Kidney (tissue), 22 donors: ENCODE measurements around the gene DSC3. TPM values are rescaled to one million over a fixed set of nuclear protein-coding genes. Genes with fewer than 3 reads are reported as not detected.

Experiments used
- DNase-seq, 5 donors: peaks; one replicate each; pipeline ENCODE4 v3.0.0-alpha.2; 2013 to 2020
- FAIRE-seq: peaks from 2 replicates; lab custom pipeline; 2012; peaks lifted over from hg19 to GRCh38; lab: Jason Lieb, UNC
- H3K27ac ChIP-seq, 2 donors: one replicate each; pipeline ENCODE4 v1.7.0; 2013; ENCODE audit warnings: low read depth in 2 of 2, low read length in 2 of 2, inconsistent platforms in 1 of 2
- H3K27me3 ChIP-seq: one replicate; pipeline ENCODE4 v1.7.1; 2013; ENCODE audit warnings: low read length, inconsistent platforms; ENCODE audit not compliant: control insufficient read depth, insufficient read depth
- H3K36me3 ChIP-seq, 3 donors: one replicate each; pipeline versions ENCODE4 v1.7.0 to v1.7.1; 2013; ENCODE audit warnings: low read length in 3 of 3, control low read depth in 1 of 3, inconsistent platforms in 1 of 3; ENCODE audit not compliant: insufficient read depth in 3 of 3, control insufficient read depth in 2 of 3
- H3K4me1 ChIP-seq, 3 donors: one replicate each; pipeline versions ENCODE4 v1.7.0 to v1.7.1; 2013; ENCODE audit warnings: low read length in 3 of 3, inconsistent platforms in 1 of 3, low read depth in 1 of 3; ENCODE audit not compliant: control insufficient read depth in 2 of 3, insufficient read depth in 2 of 3
- H3K4me3 ChIP-seq, 3 donors: one replicate each; pipeline versions ENCODE4 v1.7.0 to v1.8.1; 2013; ENCODE audit warnings: low read length in 3 of 3, control low read depth in 1 of 3, inconsistent platforms in 1 of 3
- H3K9ac ChIP-seq, 3 donors: one replicate each; pipeline versions ENCODE4 v1.7.0 to v1.7.1; 2013; ENCODE audit warnings: low read length in 3 of 3, control low read depth in 1 of 3, inconsistent platforms in 1 of 3
- H3K9me3 ChIP-seq, 3 donors: one replicate each; pipeline versions ENCODE4 v1.7.0 to v1.7.1; 2013; ENCODE audit warnings: low read length in 3 of 3, control low read depth in 1 of 3, inconsistent platforms in 1 of 3; ENCODE audit not compliant: control insufficient read depth in 2 of 3, insufficient read depth in 1 of 3
- intact Hi-C: fragments of 100-400 bp; cut with DNase I; formaldehyde crosslinking; loops from one replicate; pipeline ENCODE4 v1.11.1; 2022
- long read RNA-seq, 10 donors: library from polyadenylated mRNA in 1 of 10; unstranded in 1 of 10; transcript quantifications; one replicate each; pipeline ENCODE4 v2.0.0 and lab custom pipeline, GENCODE V29; 2021 to 2026
- polyA plus RNA-seq: library from polyadenylated mRNA; stranded (reverse); fragments of 350-450 nt; fragmentation: Illumina TruSeq; extraction: RNeasy Lipid Tissue Mini Kit (QIAGEN cat#74804); gene quantifications from one replicate; pipeline ENCODE4 v1.2.3, GENCODE V29; 2014; ENCODE audit warnings: low read depth, low replicate concordance; ENCODE audit not compliant: insufficient read depth
- total RNA-seq: library from RNA; stranded (reverse); fragmentation: NEBNext Ultra II Directional; extraction: Animal tissue kit (Norgen Biotek cat#: 25700); gene quantifications from one replicate; pipeline ENCODE4 v1.2.1, GENCODE V29; 2021
- TF ChIP-seq, protein P1 (sequence below): IDR thresholded peaks from 3 replicates; pipeline ENCODE4 v1.5.1; 2012; ENCODE audit warnings: mild to moderate bottlenecking, moderate library complexity, borderline replicate concordance; ENCODE audit not compliant: insufficient read depth; ENCODE audit errors: extremely low read depth
- donor health status: control.
- donor health status: control.
- donor health status: control.
- donor health status: control.
- donor health status: control.
- donor health status: DM: yes; HTN: yes; CAD: no.
- donor health status: Normal renal cell carcinoma (clear cell type).

DSC3 gene
- total RNA-seq (not detected), polyA plus RNA-seq (not detected)
- long read RNA-seq, donor 1: 0 reads
- long read RNA-seq, donor 2: 0 reads
- long read RNA-seq, donor 3, full-length matches to known transcripts: 1 of 1 reads
- long read RNA-seq, donor 3, partial matches to known transcripts: 0 of 1 reads
- long read RNA-seq, donor 3, other reads (novel, unspliced or antisense): 0 of 1 reads
- long read RNA-seq, donor 4: 0 reads
- long read RNA-seq, donor 5: 0 reads
- long read RNA-seq, donor 6: 0 reads
- long read RNA-seq, donor 7: 0 reads
- long read RNA-seq, donor 8: 0 reads
- long read RNA-seq, donor 9: 0 reads
- long read RNA-seq, donor 10: 0 reads

DNA sequence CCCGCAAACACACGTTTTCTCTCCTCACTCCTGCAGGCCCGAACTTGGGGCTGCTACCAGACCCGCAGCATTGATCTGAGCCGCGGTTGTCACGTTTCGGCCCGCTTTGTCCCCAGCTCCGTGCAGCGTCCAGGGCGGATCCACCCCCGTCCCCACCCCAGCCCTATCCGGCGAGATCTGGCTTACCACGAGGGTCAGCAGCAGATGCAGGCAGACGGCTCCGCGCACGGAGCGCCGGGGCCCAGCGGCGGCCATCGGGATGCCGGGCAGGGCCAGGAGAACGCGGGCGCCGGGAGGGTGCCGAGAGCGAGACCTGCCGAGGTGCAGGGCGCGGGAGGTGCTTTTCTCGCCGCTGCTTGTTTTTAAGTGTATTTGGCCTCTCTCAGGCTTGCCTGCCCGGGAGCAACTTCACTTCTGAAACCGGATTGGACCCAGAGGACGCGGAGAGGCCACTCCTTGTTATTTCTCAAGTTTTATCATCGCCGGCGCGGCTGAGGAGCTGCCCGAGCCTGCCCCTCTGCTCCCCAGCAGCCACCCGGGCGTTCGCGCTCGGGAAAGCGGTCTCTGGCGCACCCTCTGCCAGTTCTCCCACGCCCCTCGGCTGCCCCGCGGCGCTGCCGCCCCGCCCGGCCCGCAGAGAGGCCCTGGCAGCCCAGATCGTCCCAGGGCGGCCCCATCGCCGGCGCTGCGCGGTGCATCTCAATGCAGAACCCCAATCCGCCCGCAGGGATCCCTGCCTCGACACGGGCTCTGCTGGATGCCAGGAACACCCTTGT, at the start of gene DSC3:
DSC3 (minus strand) TSS at position 337 of the 776 bp plus-strand sequence; CDS start at position 255, 82 bp downstream.
- H3K27me3 ChIP-seq: peaks cover 34% of the 10 kb centered on the region
- intact Hi-C loops: no loop called here
- peaks cover 0 to 3% (median 0%) of the 10 kb centered on the region in 3 donors for H3K4me1 ChIP-seq
- TF ChIP-seq, protein P1, sequence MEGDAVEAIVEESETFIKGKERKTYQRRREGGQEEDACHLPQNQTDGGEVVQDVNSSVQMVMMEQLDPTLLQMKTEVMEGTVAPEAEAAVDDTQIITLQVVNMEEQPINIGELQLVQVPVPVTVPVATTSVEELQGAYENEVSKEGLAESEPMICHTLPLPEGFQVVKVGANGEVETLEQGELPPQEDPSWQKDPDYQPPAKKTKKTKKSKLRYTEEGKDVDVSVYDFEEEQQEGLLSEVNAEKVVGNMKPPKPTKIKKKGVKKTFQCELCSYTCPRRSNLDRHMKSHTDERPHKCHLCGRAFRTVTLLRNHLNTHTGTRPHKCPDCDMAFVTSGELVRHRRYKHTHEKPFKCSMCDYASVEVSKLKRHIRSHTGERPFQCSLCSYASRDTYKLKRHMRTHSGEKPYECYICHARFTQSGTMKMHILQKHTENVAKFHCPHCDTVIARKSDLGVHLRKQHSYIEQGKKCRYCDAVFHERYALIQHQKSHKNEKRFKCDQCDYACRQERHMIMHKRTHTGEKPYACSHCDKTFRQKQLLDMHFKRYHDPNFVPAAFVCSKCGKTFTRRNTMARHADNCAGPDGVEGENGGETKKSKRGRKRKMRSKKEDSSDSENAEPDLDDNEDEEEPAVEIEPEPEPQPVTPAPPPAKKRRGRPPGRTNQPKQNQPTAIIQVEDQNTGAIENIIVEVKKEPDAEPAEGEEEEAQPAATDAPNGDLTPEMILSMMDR: no peak
- DNase-seq (peak; percentile 53 to 76 (median 70)), FAIRE-seq (no peak)
- peak within 1 kb of the TSS in 2 of 3 donors; percentile 24 to 37 for H3K4me3 ChIP-seq
- no peak within 1 kb of the TSS for H3K9ac ChIP-seq
- H3K9me3 ChIP-seq: no peaks in the 10 kb centered on the region
- no peak within 1 kb of the TSS for H3K27ac ChIP-seq
- H3K36me3 ChIP-seq: no peaks in the 10 kb centered on the region

DNA sequence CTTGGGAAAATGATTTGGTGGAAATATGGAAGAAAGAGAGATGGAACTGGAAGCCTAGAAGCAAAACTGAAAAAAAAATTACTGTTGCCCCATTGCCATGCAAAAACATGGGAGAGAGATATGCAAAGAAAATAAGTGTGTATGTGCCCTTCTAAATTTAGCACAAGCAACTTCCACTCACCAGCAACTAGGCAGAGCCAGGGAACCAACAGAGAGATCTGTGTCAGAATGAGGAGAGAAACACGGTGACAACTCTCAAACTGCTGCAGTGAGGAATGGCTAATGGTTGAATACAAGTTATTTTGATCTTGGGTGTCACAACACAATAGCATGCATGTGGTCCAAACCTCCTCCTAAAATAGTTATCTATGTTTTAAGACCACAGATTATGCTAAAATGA, 48.8 kb upstream of the DSC3 start:
- H3K4me3 ChIP-seq: no peak overlapping the region
- H3K9ac ChIP-seq: no peak overlapping the region
- peaks cover 0 to 2% (median 0%) of the 10 kb centered on the region in 3 donors for H3K36me3 ChIP-seq
- intact Hi-C loops: no loop called here
- no peaks in the 10 kb centered on the region for H3K4me1 ChIP-seq
- TF ChIP-seq, protein P1: no peak
- no peak for DNase-seq
- H3K27ac ChIP-seq: no peak overlapping the region
- H3K9me3 ChIP-seq: no peaks in the 10 kb centered on the region
- FAIRE-seq: no peak
- no peaks in the 10 kb centered on the region for H3K27me3 ChIP-seq

DNA sequence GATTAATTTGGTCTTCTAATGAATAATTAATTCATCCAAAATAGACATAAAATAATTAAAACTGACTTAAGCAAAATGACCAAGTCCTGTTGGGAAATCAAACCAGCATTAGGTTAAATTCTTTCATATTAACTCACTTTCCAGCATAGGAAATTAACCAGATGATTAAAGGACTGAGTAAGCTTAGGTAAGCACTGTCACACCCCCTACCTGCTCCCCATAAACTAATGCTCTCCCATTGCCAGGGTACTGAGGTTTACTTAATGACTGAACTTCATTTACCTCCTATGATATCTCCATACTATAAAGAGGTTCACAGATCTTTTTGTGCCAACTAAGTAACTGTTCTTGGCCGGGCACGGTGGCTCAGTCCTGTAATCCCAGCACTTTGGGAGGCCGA, 46.0 kb upstream of the DSC3 start:
- Histone ChIP-seq H3K9me3 (no peaks in the 10 kb centered on the region), H3K27ac (no peak overlapping the region), H3K4me1 (no peaks in the 10 kb centered on the region), H3K4me3 (no peak overlapping the region), H3K36me3 (peaks cover 0 to 2% (median 0%) of the 10 kb centered on the region in 3 donors), H3K27me3 (no peaks in the 10 kb centered on the region), H3K9ac (no peak overlapping the region)
- TF ChIP-seq, protein P1: no peak
- intact Hi-C loops: no loop called here
- DNase-seq: no peak
- FAIRE-seq: no peak
